Lower leg skin (tissue), 4 donors: ENCODE results near the gene THEM5. TPM values are rescaled to one million over a fixed set of nuclear protein-coding genes. Genes with fewer than 3 reads are reported as not detected.
"Not testable (repeated sequence)": the region's sequence is repeated elsewhere in the genome, so short reads cannot be mapped to it uniquely, and the experiment has no call there.

ENCODE experiments used
- DNase-seq, 2 donors: peaks; one replicate each; pipeline ENCODE4 v3.0.0-alpha.2; 2019; ENCODE audit warnings: low spot score in 2 of 2
- H3K4me3 ChIP-seq: fragments of 200-600 bp; sonication (generic); 2 replicates; pipeline ENCODE4 v1.5.1; 2017; ENCODE audit warnings: mild to moderate bottlenecking, low read depth; ENCODE audit not compliant: poor library complexity, severe bottlenecking
- CTCF ChIP-seq, 3 donors: fragments of 450-650 bp; IDR thresholded peaks; one replicate each; pipeline ENCODE4 v1.5.1; 2016; ENCODE audit warnings: antibody characterized with exemption in 3 of 3, mild to moderate bottlenecking in 3 of 3, moderate library complexity in 2 of 3
- POLR2A ChIP-seq, 2 donors: fragments of 450-650 bp; IDR thresholded peaks; one replicate each; pipeline ENCODE4 v1.6.1; 2016 to 2017; ENCODE audit warnings: antibody characterized with exemption in 2 of 2, mild to moderate bottlenecking in 1 of 2, moderate library complexity in 1 of 2
- WGBS, 2 donors: methylation state at CpG; one replicate each; pipeline ENCODE4 v1.1.5; 2018; 5-methylcytosine and 5-hydroxymethylcytosine counted together
- intact Hi-C: fragments of 100-400 bp; cut with DNase I; formaldehyde crosslinking; loops from one replicate; pipeline ENCODE4 v1.15.0; 2023; ENCODE audit warnings: low total_unique reads
- total RNA-seq, 4 donors: library from RNA; depleted of rRNA; stranded (reverse); fragments of >200 nt; gene quantifications; one replicate each; pipeline ENCODE4 v1.1.0, GENCODE V29; 2016

Gene THEM5
- total RNA-seq, 4 donors from 2014 or later: 74.4 to 115 (median 88.3) TPM

- WGBS, 2 donors: 92 to 95% methylated on average over 2 of the region's 2 CpGs
Measured at GRCh38 chr1:151882466-151882865, 29.0 kb upstream of the THEM5 start.

GRCh38 chr1:151881479-151881878 lies 28.0 kb upstream of the THEM5 start:
- intact Hi-C loops: no loop called here

More at GRCh38 chr1:151882466-151882865, 29.0 kb upstream of the THEM5 start:
- no peak overlapping the region for H3K4me3 ChIP-seq
- no peak for TF ChIP-seq CTCF (IDR thresholded peaks at IDR 0.05)
- TF ChIP-seq POLR2A (IDR thresholded peaks at IDR 0.05): no peak
- intact Hi-C loops: no loop called here
- no peak for DNase-seq

GRCh38 chr1:151875419-151876097 lies 22.0 kb upstream of the THEM5 start:
- DNase-seq: no peak
- no peak overlapping the region for H3K4me3 ChIP-seq
- no peak for TF ChIP-seq CTCF (IDR thresholded peaks at IDR 0.05)
- no peak for TF ChIP-seq POLR2A (IDR thresholded peaks at IDR 0.05)
- intact Hi-C loops: no loop called here
- WGBS, 2 donors: 92 to 96% methylated on average over 1 of the region's 1 CpG

More at GRCh38 chr1:151881479-151881878, 28.0 kb upstream of the THEM5 start:
- no peak overlapping the region for H3K4me3 ChIP-seq
- 33 to 38% methylated on average over 2 of the region's 2 CpGs for WGBS, 2 donors
- no peak for TF ChIP-seq POLR2A (IDR thresholded peaks at IDR 0.05)
- TF ChIP-seq CTCF (IDR thresholded peaks at IDR 0.05): no peak
- DNase-seq: no peak

GRCh38 chr1:151872776-151873175 lies 19.3 kb upstream of the THEM5 start:
- WGBS, 2 donors: 77 to 80% methylated on average over 9 of the region's 9 CpGs
- not testable (repeated sequence) for DNase-seq, H3K4me3 ChIP-seq
- intact Hi-C loops: loop anchor here (5.0 kb wide), 1 partner anchor 1910 kb away; no protein-coding TSS in a partner anchor

- WGBS, 2 donors: 44 to 51% methylated on average over 5 of the region's 5 CpGs
- intact Hi-C loops: loop anchor here (5.0 kb wide), 1 partner anchor 1909 kb away; no protein-coding TSS in a partner anchor
- DNase-seq: no peak
- TF ChIP-seq POLR2A (IDR thresholded peaks at IDR 0.05) (no peak), CTCF (IDR thresholded peaks at IDR 0.05) (no peak)
- H3K4me3 ChIP-seq: no peak overlapping the region
Measured at GRCh38 chr1:151871284-151872030, 17.9 kb upstream of the THEM5 start.

GRCh38 chr1:151868486-151868885 lies 15.0 kb upstream of the THEM5 start:
- WGBS, 2 donors: 32 to 36% methylated on average over 3 of the region's 3 CpGs
- DNase-seq: no peak
- intact Hi-C loops: no loop called here
- no peak for TF ChIP-seq CTCF (IDR thresholded peaks at IDR 0.05)
- TF ChIP-seq POLR2A (IDR thresholded peaks at IDR 0.05): no peak
- H3K4me3 ChIP-seq: no peak overlapping the region
